NCI-H2029 (cell line): Measurements from ENCODE around the gene TUBA3E.
"Not testable (repeated sequence)": the region's sequence is repeated elsewhere in the genome, so short reads cannot be mapped to it uniquely, and the experiment has no call there.

Experiments used
- DNase-seq: peaks from one replicate; lab custom pipeline; 2025; lab: John Stamatoyannopoulos, UW

The TUBA3E gene

DNA sequence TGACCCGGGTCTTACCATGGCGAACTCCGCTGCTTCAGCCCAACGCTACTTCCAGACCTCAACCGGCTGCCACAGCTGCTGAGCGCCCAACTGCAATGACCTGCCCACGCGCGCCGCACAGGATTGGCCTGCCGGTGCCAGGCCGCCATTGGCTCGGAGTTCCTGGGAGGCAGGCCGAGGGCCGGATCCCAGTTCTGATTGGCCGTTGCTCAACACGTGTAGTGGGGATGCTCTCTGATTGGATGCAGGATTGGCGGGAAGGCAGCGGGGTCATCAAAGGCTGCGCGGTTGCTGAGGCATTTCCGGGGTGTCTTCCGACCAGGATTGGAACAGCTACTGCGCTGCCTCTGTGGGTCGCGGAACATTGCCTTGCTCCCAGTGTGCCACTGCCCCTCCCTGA, at the start of gene TUBA3E:
TUBA3E (minus strand) TSS at position 97 of the 400 bp plus-strand sequence; CDS start at position 18, 79 bp downstream.
- DNase-seq: no peak

DNA sequence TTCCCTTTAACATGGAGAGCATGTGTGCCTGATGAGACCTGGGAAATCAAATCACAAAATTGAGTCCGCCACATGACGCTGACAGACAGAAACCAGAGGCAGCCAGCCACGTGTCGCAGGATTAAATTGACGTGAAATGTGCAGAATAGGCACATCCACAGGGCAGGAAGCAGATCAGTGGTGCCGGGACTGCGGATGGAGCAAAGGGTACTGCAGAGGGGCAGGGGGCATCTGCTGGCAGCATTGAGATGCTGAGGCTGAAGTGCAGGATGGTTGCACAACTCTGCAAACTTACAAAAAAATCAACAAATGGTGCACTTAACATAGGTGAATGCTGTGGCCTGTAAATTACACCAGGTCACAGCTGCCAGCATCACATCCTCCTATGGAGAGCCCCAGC, 48.2 kb upstream of the TUBA3E start:
- no peak for DNase-seq

DNA sequence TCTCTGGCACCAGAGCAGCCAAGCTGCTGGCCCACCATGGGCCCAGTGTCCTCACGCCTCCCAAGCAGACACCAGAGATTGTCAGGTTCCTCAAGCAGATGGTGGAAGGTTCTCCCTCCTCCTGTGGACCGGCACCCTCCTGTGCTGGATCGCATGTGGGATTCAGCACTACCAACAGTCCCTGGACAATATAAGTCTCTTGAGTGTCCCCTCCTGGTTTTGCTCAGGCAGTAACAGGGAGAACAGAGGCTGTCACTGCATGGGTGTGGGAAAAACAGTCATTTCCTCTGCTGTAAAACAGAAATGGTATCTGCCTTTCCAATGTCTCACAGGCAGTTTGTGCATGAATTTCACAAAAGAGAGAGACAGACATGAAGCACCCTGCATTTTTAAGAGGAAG, 47.7 kb upstream of the TUBA3E start:
- DNase-seq: no peak

- no peak for DNase-seq
These were observed 45.1 kb upstream of the TUBA3E start for GRCh38 chr2:130243359-130243758.

DNA sequence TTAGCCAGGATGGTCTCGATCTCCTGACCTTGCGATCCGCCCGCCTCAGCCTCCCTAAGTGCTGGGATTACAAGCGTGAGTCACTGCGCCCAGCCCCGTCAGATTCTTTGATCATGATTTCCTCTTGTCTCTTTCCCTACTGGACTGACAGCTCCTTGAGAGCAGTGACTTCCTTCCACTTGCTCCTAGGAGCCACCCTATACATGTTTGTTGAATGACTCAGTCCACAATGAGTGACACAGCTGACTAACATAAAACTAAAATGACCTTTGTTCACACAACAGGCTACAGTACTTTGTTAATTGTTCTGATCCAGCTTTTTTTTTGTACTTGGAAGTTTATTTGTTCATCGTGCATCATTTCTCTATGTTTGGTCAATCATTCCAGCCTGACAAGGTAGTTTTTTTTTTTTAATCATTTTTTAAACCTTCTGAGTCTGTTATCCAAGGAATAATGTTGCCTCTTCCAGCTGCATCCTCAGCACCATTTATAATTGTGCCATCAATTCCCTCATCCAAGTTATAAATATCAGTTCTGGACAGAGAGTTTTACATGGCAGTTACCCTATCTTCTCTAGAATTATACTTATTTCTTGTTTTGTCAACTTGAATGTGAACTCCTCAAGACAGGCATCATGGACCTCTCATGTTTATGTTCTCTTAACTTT, 42.9 kb upstream of the TUBA3E start:
- no peak for DNase-seq

- not testable (repeated sequence) for DNase-seq
These were observed 41.3 kb upstream of the TUBA3E start for GRCh38 chr2:130239581-130239980.

DNA sequence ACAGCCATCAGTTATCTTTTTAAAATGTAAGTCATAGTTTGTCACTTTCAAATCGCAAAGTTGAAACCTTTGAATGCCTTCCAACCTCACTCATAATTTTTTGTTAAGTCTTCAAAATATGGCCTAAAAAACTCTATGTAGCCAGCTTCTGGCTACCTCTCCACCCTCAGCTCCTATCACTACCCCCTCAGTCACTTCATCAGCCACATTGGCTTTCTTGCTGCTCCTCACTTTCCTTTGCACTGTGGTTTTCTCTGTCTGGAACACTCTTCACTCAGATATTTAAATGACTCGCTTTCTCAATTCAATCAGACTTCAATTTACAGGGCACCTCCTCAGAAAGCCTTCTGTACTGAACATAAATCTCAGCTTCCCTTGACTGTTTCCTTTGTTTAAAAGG, 34.8 kb upstream of the TUBA3E start:
- DNase-seq: not testable (repeated sequence)

DNA sequence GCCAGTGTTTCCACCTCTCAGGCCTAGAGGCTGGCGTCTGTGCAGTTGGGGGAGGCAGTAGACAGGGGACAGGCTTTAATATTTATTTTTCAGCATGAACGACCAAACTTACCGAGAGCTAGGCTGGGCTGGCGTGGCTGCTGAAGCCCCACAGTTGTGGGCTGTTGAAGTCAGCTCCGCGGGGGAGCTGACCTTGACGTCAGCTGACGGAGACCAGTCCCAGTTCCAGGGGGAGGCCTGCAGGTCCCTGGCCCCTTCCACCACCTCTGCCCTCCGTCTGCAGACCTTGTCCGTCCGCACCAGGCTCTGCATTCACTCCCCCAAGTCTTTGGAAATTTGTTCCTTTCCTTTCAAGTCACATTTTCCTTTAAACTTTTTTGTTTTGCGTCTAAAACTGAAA, 33.4 kb upstream of the TUBA3E start:
- DNase-seq: no peak

DNA sequence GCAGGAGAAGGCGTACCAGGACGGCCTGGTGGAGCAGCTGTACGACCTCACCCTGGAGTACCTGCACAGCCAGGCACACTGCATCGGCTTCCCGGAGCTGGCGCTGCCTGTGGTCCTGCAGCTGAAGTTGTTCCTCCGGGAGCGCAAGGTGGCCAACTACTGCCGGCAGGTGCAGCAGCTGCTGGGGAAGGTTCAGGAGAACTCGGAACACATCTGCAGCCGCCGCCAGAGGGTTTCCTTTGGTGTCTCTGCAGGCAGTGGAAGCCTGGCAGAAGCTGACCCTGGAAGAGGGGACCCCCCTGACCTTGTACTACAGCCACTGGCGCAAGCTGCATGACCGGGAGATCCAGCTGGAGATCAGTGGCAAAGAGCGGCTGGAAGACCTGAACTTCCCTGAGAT, 32.7 kb upstream of the TUBA3E start:
- not testable (repeated sequence) for DNase-seq

- DNase-seq: not testable (repeated sequence)
These were observed 32.1 kb upstream of the TUBA3E start for GRCh38 chr2:130230376-130230775.

DNA sequence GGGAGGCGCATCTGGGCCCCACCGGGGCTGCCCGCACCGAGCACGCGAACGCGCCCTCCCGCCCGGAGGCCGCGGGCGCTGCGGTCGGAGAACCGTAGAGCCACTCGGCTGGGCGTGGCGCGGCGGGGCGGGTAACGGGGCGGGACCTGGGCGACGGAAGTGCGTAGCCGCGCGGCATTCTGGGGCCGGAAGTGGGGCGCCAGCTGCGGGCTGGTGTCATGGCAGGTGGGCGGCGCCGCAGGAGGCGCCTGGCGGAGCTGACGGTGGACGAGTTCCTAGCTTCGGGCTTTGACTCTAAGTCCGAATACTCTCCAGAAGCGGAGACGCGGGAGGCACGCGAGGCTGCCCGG, 30.9 kb upstream of the TUBA3E start:
- not testable (repeated sequence) for DNase-seq

DNA sequence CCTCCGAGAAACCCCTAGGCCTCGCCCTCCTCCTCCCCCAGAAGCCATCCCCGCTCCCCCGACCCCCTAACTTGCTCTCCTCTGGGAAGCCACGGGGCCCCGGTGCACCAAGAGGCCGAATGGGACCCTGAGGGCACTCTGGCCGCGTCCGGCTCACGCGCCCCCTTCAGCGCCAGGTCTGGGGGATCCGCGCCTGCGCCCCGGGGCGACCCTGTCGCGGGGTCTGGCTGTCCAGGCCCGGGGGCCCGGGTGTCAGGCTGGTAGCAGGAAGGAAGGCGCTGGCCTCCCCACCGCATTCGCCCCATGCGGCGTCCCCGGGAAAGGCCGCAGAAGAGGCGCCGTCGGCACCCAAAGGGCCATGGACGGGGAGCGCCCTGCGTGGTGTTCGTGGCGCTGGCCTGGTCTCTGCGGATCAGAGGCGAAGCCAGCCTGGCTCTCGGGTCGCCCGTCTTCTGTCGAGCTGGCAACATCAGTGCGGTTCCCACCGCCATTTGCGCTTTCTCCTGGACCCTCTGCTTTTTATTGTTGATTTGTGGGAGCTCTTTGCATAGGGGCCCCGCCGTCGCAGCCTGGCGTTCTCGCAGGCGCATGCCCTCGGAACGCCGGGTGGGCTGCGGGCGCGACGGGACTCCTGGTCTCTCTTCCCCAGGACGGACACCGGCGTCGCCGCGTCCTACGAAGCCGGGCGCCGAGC, 30.4 kb upstream of the TUBA3E start:
- DNase-seq: not testable (repeated sequence)

GRCh38 chr2:130228005-130228404, 29.8 kb upstream of the TUBA3E start:
- DNase-seq: not testable (repeated sequence)

GRCh38 chr2:130222523-130222922, 24.3 kb upstream of the TUBA3E start:
- DNase-seq: not testable (repeated sequence)

DNA sequence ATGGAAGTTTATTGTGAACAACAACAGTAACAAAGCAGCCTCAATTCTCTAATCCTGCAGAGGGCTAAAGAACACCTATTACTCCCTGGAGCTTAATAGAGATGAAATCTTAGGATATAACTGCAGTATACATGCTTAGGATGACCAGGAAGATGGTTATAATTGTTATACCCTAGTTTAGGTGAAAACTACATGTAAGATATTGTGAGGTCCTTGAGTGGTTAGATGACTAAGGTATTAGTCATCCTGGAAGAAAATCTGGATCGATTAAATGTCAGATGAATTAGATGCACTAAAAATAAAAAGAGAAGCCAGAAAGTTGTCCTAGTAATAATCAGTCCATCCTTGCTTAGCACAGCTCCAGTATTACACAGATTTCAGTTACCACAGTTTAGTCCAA, 22.3 kb upstream of the TUBA3E start:
- not testable (repeated sequence) for DNase-seq

DNA sequence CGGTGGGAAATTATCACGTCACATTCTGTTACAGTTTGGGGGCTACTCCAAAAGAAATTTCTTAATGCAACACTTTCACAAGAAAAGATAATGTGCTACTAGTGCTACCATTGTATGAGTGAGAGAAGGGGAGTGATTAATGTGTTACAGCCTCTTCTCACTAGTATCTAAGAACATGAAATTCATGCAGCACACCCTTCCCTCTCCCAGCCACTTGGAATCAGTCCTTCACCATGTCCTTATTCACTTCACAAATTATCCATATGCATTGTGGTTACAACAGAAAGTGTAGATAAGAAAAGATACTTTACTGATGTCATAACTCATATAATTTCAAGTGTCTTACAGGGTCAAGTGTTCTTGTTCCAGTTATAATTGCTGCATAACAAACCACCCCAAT, 20.9 kb upstream of the TUBA3E start:
- DNase-seq: not testable (repeated sequence)

DNA sequence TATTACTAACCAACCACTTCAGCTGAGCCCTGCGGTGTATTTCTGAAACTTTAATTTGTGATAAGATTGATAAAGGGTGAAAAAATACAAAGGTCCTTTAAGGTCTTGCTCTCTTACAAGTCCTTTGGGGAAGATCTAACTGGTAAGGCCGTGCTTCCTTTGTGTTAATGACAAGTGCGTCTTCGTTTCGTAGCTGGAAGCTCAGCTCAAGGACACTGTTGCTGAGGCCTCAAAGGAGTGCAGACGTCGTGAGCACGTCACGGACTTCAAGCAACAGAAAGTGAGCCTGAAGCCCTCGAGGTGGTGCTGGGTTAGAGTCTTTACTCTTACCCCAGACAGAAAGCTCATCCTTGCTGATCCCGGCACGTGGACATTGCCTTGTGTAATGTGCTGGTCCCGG, 8.8 kb upstream of the TUBA3E start:
- DNase-seq: not testable (repeated sequence)

- DNase-seq: not testable (repeated sequence)
These were observed 4.9 kb upstream of the TUBA3E start for GRCh38 chr2:130203150-130203549.

- not testable (repeated sequence) for DNase-seq
These were observed 4.3 kb upstream of the TUBA3E start for GRCh38 chr2:130202518-130202917.

GRCh38 chr2:130196052-130196451, 2.2 kb downstream of the TUBA3E start:
- not testable (repeated sequence) for DNase-seq

GRCh38 chr2:130195089-130195635, 3.1 kb downstream of the TUBA3E start:
- not testable (repeated sequence) for DNase-seq

DNA sequence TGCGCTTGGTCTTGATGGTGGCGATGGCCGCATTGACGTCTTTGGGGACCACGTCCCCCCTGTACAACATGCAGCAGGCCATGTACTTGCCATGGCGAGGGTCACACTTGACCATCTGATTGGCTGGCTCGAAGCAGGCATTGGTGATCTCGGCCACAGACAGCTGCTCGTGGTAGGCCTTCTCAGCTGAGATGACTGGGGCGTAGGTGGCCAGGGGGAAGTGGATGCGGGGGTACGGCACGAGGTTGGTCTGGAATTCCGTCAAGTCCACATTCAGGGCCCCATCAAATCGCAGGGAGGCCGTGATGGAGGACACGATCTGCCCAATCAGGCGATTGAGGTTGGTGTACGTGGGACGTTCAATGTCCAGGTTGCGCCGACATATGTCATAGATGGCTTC, 4.4 kb downstream of the TUBA3E start:
- not testable (repeated sequence) for DNase-seq

DNA sequence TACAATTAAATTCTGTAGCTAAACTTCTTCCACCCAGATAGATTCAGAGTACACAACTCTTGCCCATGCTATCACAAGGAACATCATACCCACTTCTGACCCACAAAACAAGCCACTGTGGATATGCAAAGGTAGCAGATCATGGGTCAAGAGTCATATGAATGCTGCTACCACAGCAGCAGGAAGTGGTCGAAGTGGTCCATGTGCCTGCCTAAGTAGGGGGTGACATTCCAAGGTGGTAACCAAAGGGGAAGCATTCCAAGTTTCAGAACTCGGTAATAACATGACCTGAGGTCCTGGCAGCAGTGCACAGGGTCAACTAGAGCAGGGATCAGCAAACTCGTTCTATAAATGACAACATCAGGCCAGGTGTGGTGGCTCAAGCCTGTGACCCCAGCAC, 5.8 kb downstream of the TUBA3E start:
- DNase-seq: not testable (repeated sequence)
